ENCODE data around the gene LRRC70.
"Not testable (repeated sequence)": the region's sequence is repeated elsewhere in the genome, so short reads cannot be mapped to it uniquely, and the experiment has no call there.

Gene LRRC70

GRCh38 chr5:62608529-62609511, 30.2 kb downstream of the LRRC70 start:
- no peak for ATAC-seq
- H3K9me3 Mint-ChIP-seq = no peaks in the 10 kb centered on the region
- peaks cover 29% of the 10 kb centered on the region for H3K36me3 Mint-ChIP-seq
- no peak overlapping the region for H3K27ac Mint-ChIP-seq
- no peaks in the 10 kb centered on the region for H3K4me1 Mint-ChIP-seq
- no peak overlapping the region for H3K4me3 Mint-ChIP-seq
- no peaks in the 10 kb centered on the region for H3K27me3 Mint-ChIP-seq

- no peaks in the 10 kb centered on the region for H3K4me1 Mint-ChIP-seq
- no peak overlapping the region for H3K4me3 Mint-ChIP-seq
- ATAC-seq = no peak
- no peaks in the 10 kb centered on the region for H3K27me3 Mint-ChIP-seq
- H3K9me3 Mint-ChIP-seq = no peaks in the 10 kb centered on the region
- H3K27ac Mint-ChIP-seq = no peak overlapping the region
- H3K36me3 Mint-ChIP-seq = peaks cover 30% of the 10 kb centered on the region
Measured at GRCh38 chr5:62614355-62614754, 35.7 kb downstream of the LRRC70 start.

GRCh38 chr5:62616615-62617277, 38.1 kb downstream of the LRRC70 start:
- Mint-ChIP-seq H3K4me1 (no peaks in the 10 kb centered on the region), H3K9me3 (no peaks in the 10 kb centered on the region), H3K27ac (no peak overlapping the region), H3K27me3 (no peaks in the 10 kb centered on the region), H3K4me3 (no peak overlapping the region), H3K36me3 (peaks cover 25% of the 10 kb centered on the region)
- ATAC-seq = no peak

- Mint-ChIP-seq H3K27me3 (no peaks in the 10 kb centered on the region), H3K27ac (no peak overlapping the region), H3K4me3 (no peak overlapping the region), H3K36me3 (peaks cover 25% of the 10 kb centered on the region), H3K9me3 (no peaks in the 10 kb centered on the region), H3K4me1 (no peaks in the 10 kb centered on the region)
- no peak for ATAC-seq
Measured at GRCh38 chr5:62617943-62618342, 39.3 kb downstream of the LRRC70 start.

- Mint-ChIP-seq H3K27ac (no peak overlapping the region), H3K36me3 (peaks cover 8% of the 10 kb centered on the region), H3K4me3 (no peak overlapping the region), H3K9me3 (no peaks in the 10 kb centered on the region), H3K27me3 (no peaks in the 10 kb centered on the region), H3K4me1 (no peaks in the 10 kb centered on the region)
- no peak for ATAC-seq
Measured at GRCh38 chr5:62620761-62621160, 42.1 kb downstream of the LRRC70 start.

GRCh38 chr5:62621280-62621679, 42.7 kb downstream of the LRRC70 start:
- no peak for ATAC-seq
- Mint-ChIP-seq H3K9me3 (no peaks in the 10 kb centered on the region), H3K27ac (no peak overlapping the region)

GRCh38 chr5:62623271-62623670, 44.7 kb downstream of the LRRC70 start:
- Mint-ChIP-seq H3K4me3 (no peak overlapping the region), H3K27ac (no peak overlapping the region), H3K36me3 (peaks cover 20% of the 10 kb centered on the region), H3K27me3 (no peaks in the 10 kb centered on the region), H3K9me3 (no peaks in the 10 kb centered on the region), H3K4me1 (no peaks in the 10 kb centered on the region)
- ATAC-seq = no peak

More at GRCh38 chr5:62621280-62621679, 42.7 kb downstream of the LRRC70 start:
- peaks cover 13% of the 10 kb centered on the region for H3K36me3 Mint-ChIP-seq
- no peaks in the 10 kb centered on the region for H3K27me3 Mint-ChIP-seq
- no peaks in the 10 kb centered on the region for H3K4me1 Mint-ChIP-seq
- no peak overlapping the region for H3K4me3 Mint-ChIP-seq

GRCh38 chr5:62624436-62624835, 45.8 kb downstream of the LRRC70 start:
- not testable (repeated sequence) for H3K9me3 Mint-ChIP-seq, H3K4me3 Mint-ChIP-seq, H3K27ac Mint-ChIP-seq, H3K27me3 Mint-ChIP-seq, ATAC-seq, H3K4me1 Mint-ChIP-seq
- peaks cover 26% of the 10 kb centered on the region for H3K36me3 Mint-ChIP-seq

- Mint-ChIP-seq H3K27me3 (no peaks in the 10 kb centered on the region), H3K9me3 (no peaks in the 10 kb centered on the region), H3K27ac (no peak overlapping the region), H3K4me1 (no peaks in the 10 kb centered on the region), H3K36me3 (peaks cover 33% of the 10 kb centered on the region), H3K4me3 (no peak overlapping the region)
- ATAC-seq = no peak
Measured at GRCh38 chr5:62626534-62626933, 47.9 kb downstream of the LRRC70 start.

- Mint-ChIP-seq H3K27me3 (no peaks in the 10 kb centered on the region), H3K4me3 (no peak overlapping the region), H3K27ac (no peak overlapping the region), H3K9me3 (no peaks in the 10 kb centered on the region), H3K36me3 (peaks cover 35% of the 10 kb centered on the region), H3K4me1 (no peaks in the 10 kb centered on the region)
- ATAC-seq = no peak
Measured at GRCh38 chr5:62627121-62627520, 48.5 kb downstream of the LRRC70 start.

- Mint-ChIP-seq H3K36me3 (peaks cover 35% of the 10 kb centered on the region), H3K27ac (no peak overlapping the region), H3K27me3 (no peaks in the 10 kb centered on the region), H3K9me3 (no peaks in the 10 kb centered on the region), H3K4me3 (no peak overlapping the region), H3K4me1 (no peaks in the 10 kb centered on the region)
- no peak for ATAC-seq
Measured at GRCh38 chr5:62627901-62628300, 49.3 kb downstream of the LRRC70 start.

Data from stimulated activated memory B cell treated with anti-CD40 and anti-IgM and Interleukin-4, amounts not matched to agents 10 μg/mL and 1 μg/mL and 100 μg/mL, for 72 hours (primary cell).